Large intestine (tissue), 3 donors: Measurements from ENCODE around the gene GPR137. TPM values are rescaled to one million over a fixed set of nuclear protein-coding genes. Genes with fewer than 3 reads are reported as not detected.

Source experiments
- DNase-seq, 2 donors: peaks; one replicate each; pipeline versions ENCODE4 v3.0.0 to v3.0.0-alpha.2; 2013
- H3K27ac ChIP-seq: one replicate; pipeline ENCODE4 v1.5.1; 2013; ENCODE audit warnings: low read length
- H3K27me3 ChIP-seq: 2 replicates; pipeline ENCODE4 v1.6.1; 2013; ENCODE audit warnings: low read length; ENCODE audit not compliant: control insufficient read depth, insufficient read depth
- H3K36me3 ChIP-seq: 2 replicates; pipeline ENCODE4 v1.6.1; 2013; ENCODE audit warnings: low read length; ENCODE audit not compliant: control insufficient read depth, insufficient read depth
- H3K4me1 ChIP-seq: one replicate; pipeline ENCODE4 v1.6.1; 2013; ENCODE audit warnings: low read length; ENCODE audit not compliant: control insufficient read depth, insufficient read depth
- H3K4me3 ChIP-seq: one replicate; pipeline ENCODE4 v1.5.1; 2013; ENCODE audit warnings: low read length
- H3K9me3 ChIP-seq: one replicate; pipeline ENCODE4 v1.6.1; 2013; ENCODE audit warnings: mild to moderate bottlenecking, low read depth, low read length, moderate library complexity; ENCODE audit not compliant: control insufficient read depth
- WGBS: methylation state at CpG from one replicate; pipeline ENCODE4 v1.1.5; 2013; ENCODE audit warnings: low lambda C conversion rate; ENCODE audit not compliant: insufficient coverage; 5-methylcytosine and 5-hydroxymethylcytosine counted together
- polyA plus RNA-seq: library from polyadenylated mRNA; unstranded; fragments of 120-200 nt; gene quantifications from one replicate; pipeline ENCODE4 v1.2.1, GENCODE V29; 2013

Gene GPR137
- polyA plus RNA-seq, 1 donor = 20.6 TPM

DNA sequence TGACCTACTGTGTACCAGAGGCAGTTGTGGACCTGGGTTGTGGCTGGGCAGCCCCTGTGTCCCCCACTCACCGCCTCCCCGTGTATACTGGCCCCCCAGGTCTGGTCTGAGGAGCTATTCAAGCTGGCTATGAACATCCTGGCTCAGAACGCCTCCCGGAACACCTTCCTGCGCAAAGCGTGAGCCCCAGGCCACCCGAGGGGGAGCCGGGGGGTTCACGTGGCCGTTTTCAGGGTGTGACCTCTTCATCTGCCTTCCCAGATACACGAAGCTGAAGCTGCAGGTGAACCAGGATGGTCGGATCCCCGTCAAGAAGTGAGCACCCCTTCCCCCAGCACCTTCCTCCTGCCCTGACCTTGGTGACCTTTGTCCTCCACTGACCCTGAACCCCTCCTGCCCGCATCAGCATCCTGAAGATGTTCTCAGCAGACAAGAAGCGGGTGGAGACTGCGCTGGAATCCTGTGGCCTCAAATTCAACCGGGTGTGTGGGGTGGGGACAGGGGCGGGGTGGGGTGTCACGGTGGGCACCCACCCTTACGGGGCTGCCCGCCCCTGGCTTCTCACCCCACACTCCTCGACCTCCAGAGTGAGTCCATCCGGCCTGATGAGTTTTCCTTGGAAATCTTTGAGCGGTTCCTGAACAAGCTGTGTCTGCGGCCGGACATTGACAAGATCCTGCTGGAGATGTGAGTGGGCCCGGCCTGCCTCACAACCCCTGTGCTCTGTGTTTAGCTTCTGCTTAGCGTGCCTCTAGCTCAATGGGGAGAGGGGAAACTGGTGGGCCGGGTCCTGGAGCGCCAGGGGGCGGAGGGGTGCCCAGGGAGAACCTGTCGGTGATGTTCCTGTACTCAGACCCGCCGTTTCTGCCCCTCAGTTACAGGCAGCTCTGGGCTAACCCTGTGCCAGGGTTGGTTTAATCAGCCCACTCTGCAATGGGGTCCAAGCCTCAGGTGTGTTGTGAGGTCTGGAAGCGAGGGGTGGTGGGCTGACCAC is 30.2 kb upstream of the GPR137 start:
- peaks cover 69% of the 10 kb centered on the region for H3K36me3 ChIP-seq
- WGBS = no CpG with 5 or more reads among the region's 35 CpGs
- H3K27me3 ChIP-seq = no peaks in the 10 kb centered on the region
- DNase-seq = no peak
- H3K9me3 ChIP-seq = no peaks in the 10 kb centered on the region
- H3K27ac ChIP-seq = no peak overlapping the region
- peaks cover 28% of the 10 kb centered on the region for H3K4me1 ChIP-seq
- H3K4me3 ChIP-seq = no peak overlapping the region

GRCh38 chr11:64256300-64256699 is 29.3 kb upstream of the GPR137 start:
- no peak overlapping the region for H3K27ac ChIP-seq
- no CpG with 5 or more reads among the region's 15 CpGs for WGBS
- DNase-seq = no peak
- H3K36me3 ChIP-seq = peaks cover 76% of the 10 kb centered on the region
- H3K4me1 ChIP-seq = peaks cover 21% of the 10 kb centered on the region
- H3K4me3 ChIP-seq = no peak overlapping the region
- no peaks in the 10 kb centered on the region for H3K27me3 ChIP-seq
- H3K9me3 ChIP-seq = no peaks in the 10 kb centered on the region

DNA sequence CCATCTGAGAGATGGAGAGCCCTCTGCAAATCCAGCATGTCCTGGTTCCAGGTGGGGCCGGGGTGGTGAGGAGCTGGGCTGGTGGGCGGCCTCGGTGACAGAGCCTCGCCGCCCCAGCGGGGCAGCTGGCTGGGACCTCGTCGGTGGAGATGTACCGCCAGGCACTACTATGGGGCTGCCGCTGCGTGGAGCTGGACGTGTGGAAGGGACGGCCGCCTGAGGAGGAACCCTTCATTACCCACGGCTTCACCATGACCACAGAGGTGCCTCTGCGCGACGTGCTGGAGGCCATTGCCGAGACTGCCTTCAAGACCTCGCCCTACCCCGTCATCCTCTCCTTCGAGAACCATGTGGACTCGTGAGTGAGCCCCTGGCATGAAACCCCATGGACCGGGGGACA is 27.3 kb upstream of the GPR137 start:
- WGBS = no CpG with 5 or more reads among the region's 24 CpGs
- no peak for DNase-seq
- Histone ChIP-seq H3K9me3 (no peaks in the 10 kb centered on the region), H3K27me3 (no peaks in the 10 kb centered on the region), H3K36me3 (peaks cover 93% of the 10 kb centered on the region), H3K4me3 (no peak overlapping the region), H3K27ac (no peak overlapping the region), H3K4me1 (peaks cover 14% of the 10 kb centered on the region)

- no CpG with 5 or more reads among the region's 32 CpGs for WGBS
- no peak for DNase-seq
- no peak overlapping the region for H3K4me3 ChIP-seq
These were observed 26.6 kb upstream of the GPR137 start for GRCh38 chr11:64258946-64259532.

DNA sequence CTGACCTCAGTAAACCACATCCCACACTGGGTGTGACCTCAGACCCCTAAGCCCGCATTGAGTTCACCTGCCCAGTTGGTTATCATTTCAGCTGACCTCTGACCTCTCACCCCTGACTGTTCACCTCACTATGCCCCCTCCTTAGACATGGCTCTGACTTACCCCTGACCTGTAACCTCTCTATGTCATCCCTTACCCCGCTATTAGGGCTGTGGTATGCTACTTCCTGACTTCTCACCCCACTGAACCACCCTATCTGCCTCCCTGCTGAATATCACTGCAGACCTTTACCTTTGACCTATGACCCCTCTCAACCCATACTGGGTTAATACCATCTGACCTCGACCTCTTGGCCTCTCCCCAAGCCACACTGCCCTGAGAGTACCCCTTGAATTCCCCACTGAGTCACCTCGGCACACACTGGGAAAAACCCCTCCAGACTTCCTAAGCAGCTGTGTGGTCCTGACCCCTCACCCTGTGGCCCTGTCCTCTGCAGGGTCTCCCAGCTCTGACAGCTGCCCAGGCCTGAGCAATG is 26.0 kb upstream of the GPR137 start:
- Histone ChIP-seq H3K36me3 (peaks cover 94% of the 10 kb centered on the region), H3K27ac (no peak overlapping the region), H3K9me3 (no peaks in the 10 kb centered on the region), H3K27me3 (no peaks in the 10 kb centered on the region), H3K4me3 (no peak overlapping the region), H3K4me1 (peaks cover 5% of the 10 kb centered on the region)
- DNase-seq = no peak
- no CpG with 5 or more reads among the region's 4 CpGs for WGBS

More at GRCh38 chr11:64258946-64259532, 26.6 kb upstream of the GPR137 start:
- no peaks in the 10 kb centered on the region for H3K27me3 ChIP-seq
- H3K36me3 ChIP-seq = peaks cover 94% of the 10 kb centered on the region
- peaks cover 9% of the 10 kb centered on the region for H3K4me1 ChIP-seq
- H3K9me3 ChIP-seq = no peaks in the 10 kb centered on the region
- H3K27ac ChIP-seq = no peak overlapping the region

GRCh38 chr11:64260147-64260708 is 25.4 kb upstream of the GPR137 start:
- no CpG with 5 or more reads among the region's 6 CpGs for WGBS
- DNase-seq = no peak
- H3K36me3 ChIP-seq = peaks cover 93% of the 10 kb centered on the region
- peaks cover 5% of the 10 kb centered on the region for H3K4me1 ChIP-seq
- no peak overlapping the region for H3K27ac ChIP-seq
- H3K9me3 ChIP-seq = no peaks in the 10 kb centered on the region
- H3K27me3 ChIP-seq = no peaks in the 10 kb centered on the region
- no peak overlapping the region for H3K4me3 ChIP-seq

GRCh38 chr11:64261556-64262080 is 24.0 kb upstream of the GPR137 start:
- no peak overlapping the region for H3K4me3 ChIP-seq
- H3K27ac ChIP-seq = no peak overlapping the region
- no CpG with 5 or more reads among the region's 18 CpGs for WGBS
- H3K36me3 ChIP-seq = peaks cover 93% of the 10 kb centered on the region
- H3K4me1 ChIP-seq = peaks cover 5% of the 10 kb centered on the region
- no peaks in the 10 kb centered on the region for H3K27me3 ChIP-seq
- no peaks in the 10 kb centered on the region for H3K9me3 ChIP-seq
- DNase-seq = no peak

- H3K9me3 ChIP-seq = no peaks in the 10 kb centered on the region
- DNase-seq = no peak
- peaks cover 5% of the 10 kb centered on the region for H3K4me1 ChIP-seq
- WGBS = no CpG with 5 or more reads among the region's 42 CpGs
- no peaks in the 10 kb centered on the region for H3K27me3 ChIP-seq
- no peak overlapping the region for H3K4me3 ChIP-seq
- H3K36me3 ChIP-seq = peaks cover 92% of the 10 kb centered on the region
- H3K27ac ChIP-seq = no peak overlapping the region
These were observed 23.2 kb upstream of the GPR137 start for GRCh38 chr11:64262271-64263002.

- H3K27me3 ChIP-seq = no peaks in the 10 kb centered on the region
- peaks cover 94% of the 10 kb centered on the region for H3K36me3 ChIP-seq
- no peak for DNase-seq
- WGBS = 80% methylated on average over 2 of the region's 29 CpGs
- peaks cover 13% of the 10 kb centered on the region for H3K4me1 ChIP-seq
- H3K4me3 ChIP-seq = no peak overlapping the region
- H3K9me3 ChIP-seq = no peaks in the 10 kb centered on the region
- no peak overlapping the region for H3K27ac ChIP-seq
These were observed 22.4 kb upstream of the GPR137 start for GRCh38 chr11:64263021-64263946.
